H1 (cell line): ENCODE data around the gene POLR3H. TPM values are rescaled to one million over a fixed set of nuclear protein-coding genes. Genes with fewer than 3 reads are reported as not detected.

Experiments used
- CTCF ChIA-PET: fragments of 300-600 bp; sonication (Branson Sonifier 250); formaldehyde crosslinking; loops from one replicate; lab custom pipeline; 2021; ENCODE audit not compliant: partially characterized antibody; lab: Charles Lee
- POLR2A ChIA-PET: fragments of 300-600 bp; sonication (Branson Sonifier 250); formaldehyde crosslinking; loops from one replicate; lab custom pipeline; 2021; ENCODE audit warnings: inconsistent platforms; ENCODE audit not compliant: partially characterized antibody; lab: Charles Lee
- DNase-seq, 2 experiments: peaks; one replicate each; pipeline versions ENCODE4 v3.0.0 to v3.0.0-alpha.2; 2010 to 2022; ENCODE audit warnings: low spot score in 2 of 2, low read depth in 1 of 2, mixed read lengths in 1 of 2
- FAIRE-seq: peaks from 2 replicates; lab custom pipeline; 2011; peaks lifted over from hg19 to GRCh38; lab: Jason Lieb, UNC
- H2AFZ ChIP-seq: 2 replicates; pipeline ENCODE4 v1.8.1; 2012; ENCODE audit warnings: low read length, inconsistent platforms
- H2AK5ac ChIP-seq: 2 replicates; pipeline ENCODE4 v1.6.1; 2013; ENCODE audit warnings: low read depth, low read length
- H2BK120ac ChIP-seq: replicated peaks from 2 replicates; pipeline ENCODE3; 2013; ENCODE audit warnings: low read depth, low read length, inconsistent platforms
- H2BK12ac ChIP-seq: 2 replicates; pipeline ENCODE4 v1.6.1; 2013; ENCODE audit warnings: low read depth, low read length
- H2BK15ac ChIP-seq: 2 replicates; pipeline ENCODE4 v1.6.1; 2013; ENCODE audit warnings: low read length
- H2BK20ac ChIP-seq: 2 replicates; pipeline ENCODE4 v1.6.1; 2013; ENCODE audit warnings: low read length
- H2BK5ac ChIP-seq: 2 replicates; pipeline ENCODE4 v1.6.1; 2013; ENCODE audit warnings: low read depth, low read length
- H3K14ac ChIP-seq: 2 replicates; pipeline ENCODE4 v1.6.1; 2013; ENCODE audit warnings: inconsistent platforms; ENCODE audit not compliant: insufficient read length
- H3K18ac ChIP-seq: 2 replicates; pipeline ENCODE4 v1.6.1; 2013; ENCODE audit warnings: low read length; ENCODE audit errors: extremely low read depth
- H3K23ac ChIP-seq: 2 replicates; pipeline ENCODE4 v1.6.1; 2013; ENCODE audit warnings: inconsistent platforms; ENCODE audit not compliant: insufficient read length
- H3K23me2 ChIP-seq: 2 replicates; pipeline ENCODE4 v1.6.1; 2013; ENCODE audit warnings: low read depth, low read length
- H3K27ac ChIP-seq: 2 replicates; pipeline ENCODE4 v1.6.1; 2011; ENCODE audit warnings: low read depth, low read length, inconsistent platforms
- H3K27me3 ChIP-seq, 4 experiments: replicated peaks in 1 of 4; 1 replicate in 1 of 4; 2 replicates in 3 of 4; pipeline versions ENCODE4 v1.6.1 to v1.8.1; 2011 to 2013; ENCODE audit warnings: low read length in 3 of 4, mild to moderate bottlenecking in 3 of 4, inconsistent platforms in 2 of 4, mixed read lengths in 2 of 4, moderate library complexity in 1 of 4; ENCODE audit not compliant: control insufficient read depth in 3 of 4, insufficient read depth in 3 of 4; ENCODE audit errors: extremely low read depth in 1 of 4
- H3K36me3 ChIP-seq, 4 experiments: 2 replicates each; pipeline versions ENCODE4 v1.6.1 to v1.8.1; 2011 to 2013; ENCODE audit warnings: mild to moderate bottlenecking in 4 of 4, low read length in 3 of 4, moderate library complexity in 2 of 4, control low read depth in 1 of 4, inconsistent platforms in 1 of 4; ENCODE audit not compliant: insufficient read depth in 4 of 4, control insufficient read depth in 2 of 4
- H3K4ac ChIP-seq: replicated peaks from 2 replicates; pipeline ENCODE3; 2013; ENCODE audit warnings: low read length, low read depth, mixed read lengths, inconsistent platforms; ENCODE audit not compliant: insufficient read length
- H3K4me1 ChIP-seq, 4 experiments: replicated peaks in 1 of 4; 1 replicate in 1 of 4; 2 replicates in 3 of 4; pipeline versions ENCODE4 v1.6.1 to v1.8.1; 2011 to 2013; ENCODE audit warnings: low read length in 3 of 4, inconsistent platforms in 2 of 4, mixed read lengths in 1 of 4; ENCODE audit not compliant: insufficient read depth in 4 of 4, control insufficient read depth in 3 of 4
- H3K4me2 ChIP-seq, 2 experiments: 2 replicates each; pipeline versions ENCODE4 v1.6.1 to v1.8.1; 2011 to 2013; ENCODE audit warnings: low read depth in 2 of 2, low read length in 2 of 2, control low read depth in 1 of 2, inconsistent platforms in 1 of 2, mild to moderate bottlenecking in 1 of 2; ENCODE audit not compliant: insufficient read depth in 1 of 2
- H3K4me3 ChIP-seq, 4 experiments: fragments of 200-600, 300-600 bp in 1 of 4; sonication (generic), shearing (Covaris generic), sonication (Bioruptor Twin) in 1 of 4; 2 replicates each; pipeline versions ENCODE4 v1.5.1 to v1.8.1; 2011 to 2016; ENCODE audit warnings: low read length in 4 of 4, low read depth in 3 of 4, control low read depth in 2 of 4, inconsistent platforms in 2 of 4, mild to moderate bottlenecking in 2 of 4, mixed read lengths in 1 of 4, moderate library complexity in 1 of 4; ENCODE audit not compliant: insufficient read depth in 2 of 4; ENCODE audit errors: extremely low read depth in 1 of 4
- H3K56ac ChIP-seq: replicated peaks from 2 replicates; pipeline ENCODE3; 2013; ENCODE audit warnings: low read depth, mild to moderate bottlenecking, mixed read lengths, low read length, inconsistent platforms; ENCODE audit not compliant: insufficient read length
- H3K79me1 ChIP-seq: 2 replicates; pipeline ENCODE4 v1.6.1; 2013; ENCODE audit warnings: low read depth, low read length, control low read depth
- H3K79me2 ChIP-seq, 2 experiments: 2 replicates each; pipeline versions ENCODE4 v1.6.1 to v1.8.1; 2012 to 2013; ENCODE audit warnings: low read length in 2 of 2, mild to moderate bottlenecking in 2 of 2, inconsistent platforms in 1 of 2; ENCODE audit not compliant: insufficient read depth in 2 of 2, control insufficient read depth in 1 of 2
- H3K9ac ChIP-seq, 4 experiments: replicated peaks in 1 of 4; 1 replicate in 1 of 4; 2 replicates in 3 of 4; pipeline versions ENCODE4 v1.6.1 to v1.8.1; 2011 to 2013; ENCODE audit warnings: low read depth in 3 of 4, low read length in 3 of 4, control low read depth in 2 of 4, mild to moderate bottlenecking in 2 of 4, moderate library complexity in 2 of 4, inconsistent platforms in 1 of 4; ENCODE audit errors: extremely low read depth in 1 of 4
- H3K9me3 ChIP-seq, 2 experiments: 2 replicates each; pipeline versions ENCODE4 v1.6.1 to v1.8.1; 2012 to 2013; ENCODE audit warnings: mild to moderate bottlenecking in 2 of 2, moderate library complexity in 2 of 2, control low read depth in 1 of 2, inconsistent platforms in 1 of 2, low read depth in 1 of 2, low read length in 1 of 2, mixed read lengths in 1 of 2; ENCODE audit not compliant: insufficient read depth in 2 of 2
- H4K20me1 ChIP-seq, 2 experiments: replicated peaks in 1 of 2; 2 replicates each; pipeline versions ENCODE3 to v1.8.1; 2011 to 2013; ENCODE audit warnings: inconsistent platforms in 2 of 2, low read length in 2 of 2, mild to moderate bottlenecking in 1 of 2; ENCODE audit not compliant: insufficient read depth in 2 of 2, control insufficient read depth in 1 of 2
- H4K5ac ChIP-seq: 2 replicates; pipeline ENCODE4 v1.6.1; 2013; ENCODE audit warnings: low read length, low read depth, mixed read lengths, inconsistent platforms; ENCODE audit not compliant: insufficient read length
- H4K8ac ChIP-seq: 2 replicates; pipeline ENCODE4 v1.8.0; 2013; ENCODE audit warnings: mild to moderate bottlenecking, moderate library complexity, low read length, inconsistent platforms; ENCODE audit not compliant: insufficient read depth; ENCODE audit errors: extremely low read depth
- H4K91ac ChIP-seq: replicated peaks from 2 replicates; pipeline ENCODE3; 2013; ENCODE audit warnings: low read length, mixed read lengths, inconsistent platforms; ENCODE audit not compliant: insufficient read length
- HDAC6 ChIP-seq: IDR thresholded peaks from one replicate; pipeline ENCODE4 v1.7.1; 2012; ENCODE audit warnings: low read depth, mild to moderate bottlenecking, inconsistent platforms, low read length, moderate library complexity
- POU5F1 ChIP-seq: IDR thresholded peaks from 2 replicates; pipeline ENCODE4 v1.6.1; 2011; ENCODE audit warnings: low read depth, mild to moderate bottlenecking, low read length, moderate library complexity
- SP1 ChIP-seq: IDR thresholded peaks from 2 replicates; pipeline ENCODE4 v1.6.1; 2011; ENCODE audit warnings: low read depth, low read length
- TAF7 ChIP-seq: optimal IDR thresholded peaks from 2 replicates; pipeline ENCODE3; 2011; ENCODE audit warnings: low read depth, mild to moderate bottlenecking, inconsistent platforms, low read length, moderate library complexity, borderline replicate concordance
- WGBS, 2 experiments: shearing (Covaris generic) in 1 of 2; methylation state at CpG; one replicate each; pipeline versions ENCODE4 v1.1.6 to v1.1.7; 2013 to 2015; ENCODE audit warnings: low lambda C conversion rate in 2 of 2, mixed read lengths in 2 of 2, inconsistent platforms in 1 of 2, low coverage in 1 of 2, missing lambda C conversion rate in 1 of 2; ENCODE audit not compliant: insufficient replicate concordance in 2 of 2, insufficient coverage in 1 of 2, insufficient read length in 1 of 2; ENCODE audit errors: extremely low coverage in 1 of 2, missing lambda C conversion rate in 1 of 2; 5-methylcytosine and 5-hydroxymethylcytosine counted together
- polyA plus RNA-seq, 7 experiments: library from polyadenylated mRNA; depleted of rRNA in 3 of 7; stranded (reverse) in 5 of 7; unstranded in 2 of 7; fragments of >200 nt in 5 of 7; fragments of 200-250 nt in 2 of 7; gene quantifications; 1 replicate in 5 of 7; 2 replicates in 1 of 7; 4 replicates in 1 of 7; pipeline versions ENCODE4 v1.2.1 to v1.2.3, GENCODE V29; 2011 to 2013; ENCODE audit warnings: missing spikeins in 2 of 7, mixed read lengths in 2 of 7
- total RNA-seq: library from RNA; stranded (reverse); fragmentation: NEBNext Ultra II Directional; extraction: Animal tissue kit (Norgen Biotek cat#: 25700); gene quantifications from 2 replicates; pipeline ENCODE4 v1.2.1, GENCODE V29; 2021

POLR3H gene
- total and polyA plus RNA-seq, 2 of the 8 experiments (the other 6 are each of a cell fraction or from before 2014, with no cell fraction given): 29.7 to 39.2 TPM

DNA sequence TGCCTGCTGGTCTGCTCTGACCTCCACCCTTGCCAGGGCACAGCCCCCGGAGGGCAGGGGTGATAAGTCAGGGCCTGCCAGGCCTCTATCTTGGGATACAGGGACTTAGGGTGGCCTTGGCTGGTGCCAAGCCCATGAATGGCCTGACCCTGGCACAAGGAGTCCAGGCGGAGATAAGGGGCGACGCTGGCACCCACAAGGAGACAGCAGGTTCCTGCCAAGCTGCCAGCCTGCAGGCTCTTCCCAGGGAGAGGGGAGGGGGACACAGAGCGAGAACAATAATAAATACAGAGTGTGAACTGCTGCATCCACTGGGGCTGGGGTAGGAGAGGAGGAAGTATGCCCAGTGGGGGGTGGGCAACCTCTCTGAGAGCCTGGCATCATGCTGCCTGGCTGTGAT lies 17.5 kb upstream of the POLR3H start:
- H3K4me3 ChIP-seq: no peak overlapping the region
- no peak overlapping the region for H3K14ac ChIP-seq
- H4K20me1 ChIP-seq: no peaks in the 10 kb centered on the region
- H3K27ac ChIP-seq: no peak overlapping the region
- CTCF ChIA-PET: interaction anchor here (0.6 to 16.1 kb wide), 4 partner anchors 11 to 168 kb away, joined by 4 to 169 read pairs (median 4); no protein-coding TSS in a partner anchor
- no peak overlapping the region for H3K23ac ChIP-seq
- H3K79me1 ChIP-seq: no peaks in the 10 kb centered on the region
- no peak overlapping the region for H2BK15ac ChIP-seq
- DNase-seq (no peak), FAIRE-seq (no peak)
- no peak overlapping the region for H2AFZ ChIP-seq
- H3K4ac ChIP-seq: no peak overlapping the region
- 0 out of 2 replicates have a peak overlapping the region, but pooled peaks have one; percentile 87 for H2BK20ac ChIP-seq
- H2BK120ac ChIP-seq: no peak overlapping the region
- peak overlapping the region; percentile 18; the same call in 1 of the 2 replicates for H2BK5ac ChIP-seq
- no peak for TF ChIP-seq SP1
- TF ChIP-seq TAF7: no peak
- no peak for TF ChIP-seq HDAC6
- TF ChIP-seq POU5F1: no peak
- peaks cover 6% of the 10 kb centered on the region; the same call in 1 of the 2 replicates for H3K23me2 ChIP-seq
- H3K56ac ChIP-seq: no peak overlapping the region
- no peaks in the 10 kb centered on the region for H3K36me3 ChIP-seq
- H3K4me1 ChIP-seq: peaks cover 4 to 34% (median 24%) of the 10 kb centered on the region in 4 experiments
- H3K9me3 ChIP-seq: no peaks in the 10 kb centered on the region
- H2BK12ac ChIP-seq: peak overlapping the region; percentile 35; the same call in 1 of the 2 replicates
- H2AK5ac ChIP-seq: no peak overlapping the region
- H3K27me3 ChIP-seq: no peaks in the 10 kb centered on the region
- no peak overlapping the region for H4K5ac ChIP-seq
- no peak overlapping the region for H4K8ac ChIP-seq
- 66% methylated on average over 5 of the region's 5 CpGs; no CpG with 5 or more reads in 1 of the 2 experiments for WGBS, 2 experiments
- peak overlapping the region; percentile 93; the same call in 1 of the 2 replicates for H3K18ac ChIP-seq
- POLR2A ChIA-PET: interaction anchor here (0.7 to 2.0 kb wide), 5 partner anchors 11 to 179 kb away, joined by 3 to 7 read pairs (median 4); partner anchors contain the start of gene PMM1
- H4K91ac ChIP-seq: no peak overlapping the region
- peak overlapping the region; percentile 63 to 70; a peak in 2 of 4 replicates for H3K4me2 ChIP-seq
- no peaks in the 10 kb centered on the region for H3K79me2 ChIP-seq
- H3K9ac ChIP-seq: no peak overlapping the region
